ENCODE results near the gene CIDEC. TPM values are rescaled to one million over a fixed set of nuclear protein-coding genes. Genes with fewer than 3 reads are reported as not detected.

Gene CIDEC
- total RNA-seq, 4 donors from 2014 or later: 0.35 to 12.4 (median 1.6) TPM; not detected in 1

GRCh38 chr3:9841015-9841414 is 39.0 kb downstream of the CIDEC start:
- Histone ChIP-seq H3K27ac (no peak overlapping the region), H3K4me3 (no peak overlapping the region), H3K36me3 (peaks cover 0 to 56% of the 10 kb centered on the region in 2 donors), H3K27me3 (no peaks in the 10 kb centered on the region), H3K4me1 (peaks cover 0 to 25% (median 0%) of the 10 kb centered on the region in 3 donors), H3K9me3 (no peaks in the 10 kb centered on the region)
- TF ChIP-seq POLR2AphosphoS5 (IDR thresholded peaks at IDR 0.05) (no peak), EP300 (IDR thresholded peaks at IDR 0.05) (no peak), POLR2A (IDR thresholded peaks at IDR 0.05) (no peak), CTCF (IDR thresholded peaks at IDR 0.05) (no peak)
- no peak for ATAC-seq
- WGBS, 2 donors (ENCODE audit: low coverage in 1 of 2): 76 to 77% methylated on average over 6 to 8 of the region's 8 CpGs

- ATAC-seq: no peak
- H3K27ac ChIP-seq: no peak overlapping the region
Measured at GRCh38 chr3:9838856-9839255, 41.2 kb downstream of the CIDEC start.

GRCh38 chr3:9837701-9838582 is 42.1 kb downstream of the CIDEC start:
- peaks cover 0 to 87% of the 10 kb centered on the region in 2 donors for H3K36me3 ChIP-seq
- 54 to 82% methylated on average over 6 of the region's 12 CpGs for WGBS, 2 donors (ENCODE audit: low coverage in 1 of 2)
- no peaks in the 10 kb centered on the region for H3K9me3 ChIP-seq
- no peak for ATAC-seq
- H3K27ac ChIP-seq: no peak overlapping the region
- peaks cover 0 to 13% (median 0%) of the 10 kb centered on the region in 3 donors for H3K4me1 ChIP-seq
- no peak overlapping the region for H3K4me3 ChIP-seq
- H3K27me3 ChIP-seq: no peaks in the 10 kb centered on the region
- no peak for TF ChIP-seq POLR2AphosphoS5 (IDR thresholded peaks at IDR 0.05)
- TF ChIP-seq CTCF (IDR thresholded peaks at IDR 0.05): no peak
- no peak for TF ChIP-seq EP300 (IDR thresholded peaks at IDR 0.05)
- TF ChIP-seq POLR2A (IDR thresholded peaks at IDR 0.05): no peak

More at GRCh38 chr3:9838856-9839255, 41.2 kb downstream of the CIDEC start:
- H3K9me3 ChIP-seq: no peaks in the 10 kb centered on the region
- no peak overlapping the region for H3K4me3 ChIP-seq
- peaks cover 0 to 78% of the 10 kb centered on the region in 2 donors for H3K36me3 ChIP-seq
- H3K27me3 ChIP-seq: no peaks in the 10 kb centered on the region
- H3K4me1 ChIP-seq: peaks cover 0 to 18% (median 0%) of the 10 kb centered on the region in 3 donors
- no peak for TF ChIP-seq POLR2AphosphoS5 (IDR thresholded peaks at IDR 0.05)
- 75% methylated on average over 2 of the region's 4 CpGs; no CpG with 5 or more reads in 1 of the 2 donors for WGBS, 2 donors (ENCODE audit: low coverage in 1 of 2)

GRCh38 chr3:9834520-9835380 is 45.3 kb downstream of the CIDEC start:
- no peak overlapping the region for H3K4me3 ChIP-seq
- WGBS, 2 donors (ENCODE audit: low coverage in 1 of 2): 66 to 73% methylated on average over 3 to 4 of the region's 18 CpGs
- H3K9me3 ChIP-seq: no peaks in the 10 kb centered on the region
- no peaks in the 10 kb centered on the region for H3K27me3 ChIP-seq
- no peaks in the 10 kb centered on the region for H3K4me1 ChIP-seq
- H3K36me3 ChIP-seq: peaks cover 0 to 94% of the 10 kb centered on the region in 2 donors
- no peak for ATAC-seq
- H3K27ac ChIP-seq: no peak overlapping the region
- TF ChIP-seq CTCF (IDR thresholded peaks at IDR 0.05): no peak
- TF ChIP-seq POLR2A (IDR thresholded peaks at IDR 0.05): no peak
- TF ChIP-seq POLR2AphosphoS5 (IDR thresholded peaks at IDR 0.05): no peak
- TF ChIP-seq EP300 (IDR thresholded peaks at IDR 0.05): no peak

GRCh38 chr3:9833078-9833477 is 47.0 kb downstream of the CIDEC start:
- Histone ChIP-seq H3K4me3 (no peak overlapping the region), H3K4me1 (no peaks in the 10 kb centered on the region), H3K36me3 (peaks cover 0 to 93% of the 10 kb centered on the region in 2 donors), H3K27me3 (no peaks in the 10 kb centered on the region), H3K27ac (no peak overlapping the region), H3K9me3 (no peaks in the 10 kb centered on the region)
- WGBS, 2 donors (ENCODE audit: low coverage in 1 of 2): no CpG with 5 or more reads among the region's 9 CpGs
- no peak for ATAC-seq
- TF ChIP-seq POLR2AphosphoS5 (IDR thresholded peaks at IDR 0.05) (no peak), CTCF (IDR thresholded peaks at IDR 0.05) (no peak), EP300 (IDR thresholded peaks at IDR 0.05) (no peak), POLR2A (IDR thresholded peaks at IDR 0.05) (no peak)
